Subcutaneous preadipocyte (primary cell): ENCODE data around the gene PSMB7. TPM values are rescaled to one million over a fixed set of nuclear protein-coding genes. Genes with fewer than 3 reads are reported as not detected.

Experiments used
- total RNA-seq: library from RNA; depleted of rRNA; stranded (reverse); fragments of >200 nt; gene quantifications from 2 replicates; pipeline ENCODE4 v1.2.3, GENCODE V29; 2012

The PSMB7 gene
- total RNA-seq: 181 and 202 TPM in 2 replicates

DNA sequence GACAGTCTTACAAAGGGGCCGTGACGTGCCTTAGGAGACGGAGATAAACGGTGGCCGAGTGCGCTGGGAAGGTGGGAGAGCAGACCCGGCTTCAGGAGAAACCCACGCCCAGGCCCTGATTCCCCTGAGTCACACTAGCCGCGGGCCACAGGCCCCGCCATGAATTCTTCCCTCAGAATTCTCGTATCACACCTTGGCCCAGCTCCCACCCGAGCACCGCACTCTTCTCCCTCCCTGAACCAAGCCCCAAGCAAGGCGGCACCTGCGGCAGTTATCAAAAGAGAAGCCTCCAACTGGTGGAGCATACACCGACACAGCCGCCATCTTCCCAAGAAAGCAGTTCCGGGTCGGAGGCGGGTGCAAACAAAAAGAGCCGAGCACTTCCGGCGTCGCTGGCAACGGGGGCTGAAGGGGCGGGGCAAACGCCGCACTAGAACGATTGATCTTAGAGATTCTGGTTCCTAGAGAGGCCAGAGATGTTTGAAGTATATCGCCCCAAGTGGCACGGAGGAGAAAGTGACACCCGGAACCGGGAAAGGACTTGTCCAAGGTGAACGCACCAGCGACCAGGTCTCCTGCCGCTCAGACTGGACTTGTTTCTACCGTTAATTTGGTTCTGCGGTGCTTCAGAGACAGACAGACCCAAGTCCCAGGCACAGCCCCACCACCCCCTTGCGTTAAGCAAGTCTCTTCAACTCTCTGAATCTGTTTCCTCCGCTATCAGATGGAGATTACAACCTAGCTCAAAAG, at the start of gene PSMB7:
Gene PSMB7 (minus strand): TSS at position 341 of the 750 bp plus-strand sequence. CDS start 17 bp downstream, at position 324.

GRCh38 chr9:124450241-124450924, 35.1 kb upstream of the PSMB7 start, which contains the start of gene ADGRD2:
TSS of gene ADGRD2 (plus strand) at chr9:124450451. CDS start at chr9:124451667, 1,216 bp downstream.

Other genes with a start within 250 kb of the PSMB7 start
- 30.7 and 41.9 TPM in 2 replicates for gene NEK6, start 157.5 kb downstream of the PSMB7 start, total RNA-seq
- not detected in 2 replicates for gene ADGRD2, start 35.0 kb upstream of the PSMB7 start, total RNA-seq
- gene NR5A1, start 92.0 kb upstream of the PSMB7 start, total RNA-seq: not detected in 2 replicates